GM06990 (cell line): Measurements from ENCODE around the gene PACSIN1.

Experiments
- DNase-seq: peaks from one replicate; pipeline ENCODE4 v3.0.0-alpha.2; 2011; ENCODE audit not compliant: insufficient read length; ENCODE audit errors: extremely low read depth
- H3K27me3 ChIP-seq: replicated peaks from 2 replicates; pipeline ENCODE4 v1.6.0; 2011; ENCODE audit warnings: low read length; ENCODE audit not compliant: control insufficient read depth, insufficient read depth
- H3K36me3 ChIP-seq: 2 replicates; pipeline ENCODE4 v1.5.1; 2011; ENCODE audit warnings: low read length; ENCODE audit not compliant: control insufficient read depth, insufficient read depth
- H3K4me3 ChIP-seq: replicated peaks from 2 replicates; pipeline ENCODE4 v1.5.1; 2011; ENCODE audit warnings: low read depth, mild to moderate bottlenecking, control low read depth, low read length
- CTCF ChIP-seq: IDR thresholded peaks from 2 replicates; pipeline ENCODE4 v1.5.1; 2011; ENCODE audit warnings: low read length, control low read depth, mild to moderate bottlenecking, inconsistent platforms; ENCODE audit not compliant: insufficient read depth, poor library complexity, severe bottlenecking

PACSIN1 gene

GRCh38 chr6:34489207-34489805 lies 23.4 kb downstream of the PACSIN1 start:
- DNase-seq: no peak
- no peak overlapping the region for H3K4me3 ChIP-seq
- no peaks in the 10 kb centered on the region for H3K36me3 ChIP-seq
- TF ChIP-seq CTCF: no peak
- no peaks in the 10 kb centered on the region for H3K27me3 ChIP-seq

- no peak for TF ChIP-seq CTCF
- Histone ChIP-seq H3K36me3 (no peaks in the 10 kb centered on the region), H3K27me3 (no peaks in the 10 kb centered on the region), H3K4me3 (no peak overlapping the region)
- no peak for DNase-seq
Observed at GRCh38 chr6:34490390-34491090, 24.7 kb downstream of the PACSIN1 start.

GRCh38 chr6:34491091-34491430 lies 25.2 kb downstream of the PACSIN1 start:
- no peak for DNase-seq
- H3K36me3 ChIP-seq: no peaks in the 10 kb centered on the region
- TF ChIP-seq CTCF: no peak
- H3K27me3 ChIP-seq: no peaks in the 10 kb centered on the region
- H3K4me3 ChIP-seq: no peak overlapping the region

GRCh38 chr6:34493344-34493743 lies 27.5 kb downstream of the PACSIN1 start:
- no peak overlapping the region for H3K4me3 ChIP-seq
- no peak for TF ChIP-seq CTCF
- H3K36me3 ChIP-seq: no peaks in the 10 kb centered on the region
- DNase-seq: no peak
- no peaks in the 10 kb centered on the region for H3K27me3 ChIP-seq

GRCh38 chr6:34494973-34495372 lies 29.1 kb downstream of the PACSIN1 start:
- TF ChIP-seq CTCF: no peak
- no peak for DNase-seq
- Histone ChIP-seq H3K27me3 (no peaks in the 10 kb centered on the region), H3K36me3 (no peaks in the 10 kb centered on the region), H3K4me3 (no peak overlapping the region)
